ENCODE data around the gene FGFBP1. TPM values are rescaled to one million over a fixed set of nuclear protein-coding genes. Genes with fewer than 3 reads are reported as not detected.

The FGFBP1 gene
- total and polyA plus RNA-seq, 4 donors = 7.1 to 45.7 (median 19.7) TPM; not detected in 1

DNA sequence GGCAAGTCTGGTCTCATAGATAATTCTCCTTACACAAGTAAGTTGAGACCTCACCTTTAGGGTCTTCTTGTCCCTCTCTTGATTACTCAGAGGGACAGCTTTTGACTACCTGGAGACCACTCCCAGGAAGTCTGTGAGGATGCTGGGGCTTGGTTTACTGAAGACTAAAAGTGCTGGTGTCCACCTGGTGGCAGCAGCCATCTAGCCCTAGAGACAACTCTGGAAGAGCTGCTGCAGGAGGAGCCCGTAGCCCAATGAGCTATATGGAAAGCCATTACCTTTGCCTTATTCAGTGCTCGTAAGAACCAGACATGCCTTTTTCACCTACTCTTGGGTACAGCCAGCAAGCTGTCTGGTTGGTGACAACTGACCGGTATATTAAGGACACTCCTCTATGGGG, 17.1 kb upstream of the FGFBP1 start:
- Histone ChIP-seq H3K4me1 (ENCODE audit: control insufficient read depth in 5 of 5, insufficient read depth in 5 of 5, low read length in 5 of 5) (no peaks in the 10 kb centered on the region), H3K27ac (ENCODE audit: low read depth in 1 of 2, low read length in 1 of 2) (no peak overlapping the region), H3K9me3 (ENCODE audit: control insufficient read depth in 4 of 4, insufficient read depth in 3 of 4, low read length in 3 of 4) (no peaks in the 10 kb centered on the region), H3K36me3 (ENCODE audit: control insufficient read depth in 4 of 4, insufficient read depth in 4 of 4, low read length in 4 of 4) (no peaks in the 10 kb centered on the region), H3K9ac (ENCODE audit: insufficient read depth in 1 of 2, low read length in 2 of 2) (no peak overlapping the region), H3K4me3 (no peak overlapping the region), H3K27me3 (ENCODE audit: control insufficient read depth in 3 of 3, insufficient read depth in 3 of 3, low read length in 2 of 3) (no peaks in the 10 kb centered on the region)
- DNase-seq (no peak), ATAC-seq (ENCODE audit: insufficient read depth, low FRiP score) (no peak)
- TF ChIP-seq, protein P1, sequence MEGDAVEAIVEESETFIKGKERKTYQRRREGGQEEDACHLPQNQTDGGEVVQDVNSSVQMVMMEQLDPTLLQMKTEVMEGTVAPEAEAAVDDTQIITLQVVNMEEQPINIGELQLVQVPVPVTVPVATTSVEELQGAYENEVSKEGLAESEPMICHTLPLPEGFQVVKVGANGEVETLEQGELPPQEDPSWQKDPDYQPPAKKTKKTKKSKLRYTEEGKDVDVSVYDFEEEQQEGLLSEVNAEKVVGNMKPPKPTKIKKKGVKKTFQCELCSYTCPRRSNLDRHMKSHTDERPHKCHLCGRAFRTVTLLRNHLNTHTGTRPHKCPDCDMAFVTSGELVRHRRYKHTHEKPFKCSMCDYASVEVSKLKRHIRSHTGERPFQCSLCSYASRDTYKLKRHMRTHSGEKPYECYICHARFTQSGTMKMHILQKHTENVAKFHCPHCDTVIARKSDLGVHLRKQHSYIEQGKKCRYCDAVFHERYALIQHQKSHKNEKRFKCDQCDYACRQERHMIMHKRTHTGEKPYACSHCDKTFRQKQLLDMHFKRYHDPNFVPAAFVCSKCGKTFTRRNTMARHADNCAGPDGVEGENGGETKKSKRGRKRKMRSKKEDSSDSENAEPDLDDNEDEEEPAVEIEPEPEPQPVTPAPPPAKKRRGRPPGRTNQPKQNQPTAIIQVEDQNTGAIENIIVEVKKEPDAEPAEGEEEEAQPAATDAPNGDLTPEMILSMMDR (IDR thresholded peaks at IDR 0.05; ENCODE audit: control extremely low read depth, extremely low read depth) = no peak
- 88 to 90% methylated on average over 3 of the region's 3 CpGs for WGBS, 2 donors

DNA sequence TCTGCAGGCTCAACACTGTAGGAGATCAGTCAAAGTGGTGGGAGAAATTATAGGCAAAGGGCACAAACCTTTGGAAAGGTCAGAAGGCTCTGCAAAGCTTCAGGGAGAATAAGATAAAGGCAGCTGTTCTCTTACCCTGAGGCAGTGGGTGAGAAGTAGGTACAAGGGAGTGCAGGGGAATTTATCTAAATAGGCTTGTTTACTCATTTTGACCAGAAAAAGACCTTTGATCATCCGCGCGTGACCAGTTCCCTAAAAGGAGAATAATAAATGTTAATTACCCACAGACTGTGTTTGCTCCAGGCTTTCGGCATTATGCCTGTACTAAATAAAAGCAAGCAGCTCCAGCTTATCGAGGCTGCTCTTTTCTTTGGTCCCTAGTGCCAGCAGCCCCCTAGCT, 15.1 kb upstream of the FGFBP1 start:
- Histone ChIP-seq H3K36me3 (ENCODE audit: control insufficient read depth in 4 of 4, insufficient read depth in 4 of 4, low read length in 4 of 4) (no peaks in the 10 kb centered on the region), H3K27me3 (ENCODE audit: control insufficient read depth in 3 of 3, insufficient read depth in 3 of 3, low read length in 2 of 3) (no peaks in the 10 kb centered on the region), H3K9ac (ENCODE audit: insufficient read depth in 1 of 2, low read length in 2 of 2) (no peak overlapping the region), H3K9me3 (ENCODE audit: control insufficient read depth in 4 of 4, insufficient read depth in 3 of 4, low read length in 3 of 4) (no peaks in the 10 kb centered on the region), H3K27ac (ENCODE audit: low read depth in 1 of 2, low read length in 1 of 2) (no peak overlapping the region), H3K4me3 (no peak overlapping the region), H3K4me1 (ENCODE audit: control insufficient read depth in 5 of 5, insufficient read depth in 5 of 5, low read length in 5 of 5) (no peaks in the 10 kb centered on the region)
- 95 to 96% methylated on average over 5 of the region's 5 CpGs for WGBS, 2 donors
- TF ChIP-seq, protein P1 (IDR thresholded peaks at IDR 0.05; ENCODE audit: control extremely low read depth, extremely low read depth) = no peak
- ATAC-seq (ENCODE audit: insufficient read depth, low FRiP score) = no peak
- DNase-seq = no peak

DNA sequence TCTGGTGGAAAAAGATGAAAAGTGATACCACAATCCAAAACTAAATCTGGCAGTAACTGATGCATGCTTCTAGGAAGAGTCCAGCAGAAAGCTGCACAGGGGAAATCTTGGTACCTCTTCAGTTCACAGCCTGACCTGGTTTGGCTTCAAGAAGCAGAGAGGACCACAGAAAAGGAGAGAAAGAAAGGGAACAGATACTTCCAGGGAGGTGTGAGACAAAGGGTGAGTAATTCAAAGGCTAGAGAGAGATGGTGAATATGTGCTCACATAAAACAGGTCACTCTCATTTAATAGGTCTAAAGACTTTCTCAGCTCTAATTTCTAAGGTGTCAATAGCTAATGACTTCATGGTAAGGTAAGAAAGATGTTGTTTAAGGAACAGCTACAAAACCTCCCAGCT, 13.2 kb upstream of the FGFBP1 start:
- H3K9me3 ChIP-seq (ENCODE audit: control insufficient read depth in 4 of 4, insufficient read depth in 3 of 4, low read length in 3 of 4) = peaks cover 0 to 2% (median 0%) of the 10 kb centered on the region in 4 donors
- ATAC-seq (ENCODE audit: insufficient read depth, low FRiP score) = no peak
- no peaks in the 10 kb centered on the region for H3K4me1 ChIP-seq (ENCODE audit: control insufficient read depth in 5 of 5, insufficient read depth in 5 of 5, low read length in 5 of 5)
- no peak for DNase-seq
- TF ChIP-seq, protein P1 (IDR thresholded peaks at IDR 0.05; ENCODE audit: control extremely low read depth, extremely low read depth) = no peak
- no peak overlapping the region for H3K9ac ChIP-seq (ENCODE audit: insufficient read depth in 1 of 2, low read length in 2 of 2)
- H3K36me3 ChIP-seq (ENCODE audit: control insufficient read depth in 4 of 4, insufficient read depth in 4 of 4, low read length in 4 of 4) = no peaks in the 10 kb centered on the region
- no peaks in the 10 kb centered on the region for H3K27me3 ChIP-seq (ENCODE audit: control insufficient read depth in 3 of 3, insufficient read depth in 3 of 3, low read length in 2 of 3)
- no peak overlapping the region for H3K4me3 ChIP-seq
- H3K27ac ChIP-seq (ENCODE audit: low read depth in 1 of 2, low read length in 1 of 2) = no peak overlapping the region

DNA sequence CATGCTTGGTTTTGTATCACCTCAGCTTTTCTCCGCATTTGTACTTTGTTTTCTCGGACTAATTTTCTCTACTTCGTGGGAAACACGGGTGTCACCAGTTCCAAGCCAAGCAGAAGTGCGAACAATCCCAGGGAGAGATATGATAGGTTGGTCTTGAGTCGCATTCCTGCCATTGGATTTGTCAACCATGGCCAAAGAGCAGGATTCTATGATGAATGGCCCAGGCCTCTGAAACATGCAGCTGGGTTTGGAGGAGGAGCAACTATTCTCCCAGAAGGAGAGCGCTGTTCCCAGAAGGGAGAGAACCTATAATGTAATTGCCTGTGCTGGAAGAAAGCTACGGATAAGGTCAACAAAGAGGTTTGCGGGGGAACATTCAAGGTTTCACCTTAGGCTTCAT, 10.3 kb upstream of the FGFBP1 start:
- no peak for DNase-seq
- ATAC-seq (ENCODE audit: insufficient read depth, low FRiP score) = no peak
- TF ChIP-seq, protein P1 (IDR thresholded peaks at IDR 0.05; ENCODE audit: control extremely low read depth, extremely low read depth) = no peak
- H3K4me1 ChIP-seq (ENCODE audit: control insufficient read depth in 5 of 5, insufficient read depth in 5 of 5, low read length in 5 of 5) = no peaks in the 10 kb centered on the region
- H3K9me3 ChIP-seq (ENCODE audit: control insufficient read depth in 4 of 4, insufficient read depth in 3 of 4, low read length in 3 of 4) = peaks cover 0 to 2% (median 0%) of the 10 kb centered on the region in 4 donors
- no peak overlapping the region for H3K9ac ChIP-seq (ENCODE audit: insufficient read depth in 1 of 2, low read length in 2 of 2)
- H3K36me3 ChIP-seq (ENCODE audit: control insufficient read depth in 4 of 4, insufficient read depth in 4 of 4, low read length in 4 of 4) = no peaks in the 10 kb centered on the region
- H3K27ac ChIP-seq (ENCODE audit: low read depth in 1 of 2, low read length in 1 of 2) = no peak overlapping the region
- no peak overlapping the region for H3K4me3 ChIP-seq
- no peaks in the 10 kb centered on the region for H3K27me3 ChIP-seq (ENCODE audit: control insufficient read depth in 3 of 3, insufficient read depth in 3 of 3, low read length in 2 of 3)
- WGBS, 2 donors = 76 to 96% methylated on average over 9 of the region's 9 CpGs
